SH-SY5Y (cell line): Measurements from ENCODE around the gene HDAC10.

ENCODE experiments used
- GATA2 ChIP-seq: IDR thresholded peaks from 2 replicates; pipeline ENCODE4 v1.6.1; 2011; ENCODE audit warnings: mild to moderate bottlenecking, low read depth, low read length
- GATA3 ChIP-seq: IDR thresholded peaks from 2 replicates; pipeline ENCODE4 v1.6.1; 2011; ENCODE audit warnings: low read depth, mild to moderate bottlenecking, low read length, moderate library complexity

DNA sequence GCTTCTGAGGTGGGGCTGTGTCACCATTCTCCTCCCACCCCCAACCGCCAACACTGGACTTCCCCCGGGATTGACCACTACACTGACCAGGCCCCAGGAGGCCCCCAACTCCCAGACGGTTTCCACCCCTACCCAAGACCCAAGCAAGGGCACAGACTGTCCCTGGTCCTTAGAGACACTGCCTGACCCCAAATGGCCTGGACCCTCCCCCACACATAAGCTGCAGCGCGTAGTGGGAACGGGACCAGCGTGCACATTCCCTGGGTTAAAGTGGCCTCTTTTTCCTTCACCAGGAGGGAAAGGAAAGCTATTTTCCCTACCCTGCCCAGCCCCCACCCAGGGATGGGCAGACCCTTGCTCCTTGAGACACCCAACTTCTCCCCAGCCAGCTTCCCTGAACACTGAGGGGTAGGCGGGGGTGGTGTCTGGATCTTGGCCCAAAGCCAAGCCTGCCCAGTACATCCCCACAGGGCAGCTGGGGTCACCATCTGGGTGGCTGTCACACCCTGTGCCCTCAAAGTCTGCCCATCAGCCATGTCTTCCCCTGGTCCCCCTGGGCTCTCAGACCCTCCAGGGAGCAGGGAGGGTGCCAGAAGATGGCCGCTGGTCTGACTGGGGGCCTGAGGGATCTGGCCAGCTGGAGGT lies 12.0 kb upstream of the HDAC10 start:
- TF ChIP-seq GATA3 (no peak), GATA2 (no peak)
